Prostate gland (tissue), 2 donors: ENCODE results near the gene TBX10. TPM values are rescaled to one million over a fixed set of nuclear protein-coding genes. Genes with fewer than 3 reads are reported as not detected.

Experiments
- DNase-seq: peaks from one replicate; pipeline ENCODE4 v3.0.0-alpha.2; 2019; ENCODE audit warnings: low spot score
- H3K27ac ChIP-seq, 2 donors: fragments of 200-600 bp; sonication (generic); 2 replicates each; pipeline ENCODE4 v1.5.1; 2017 to 2019
- H3K27me3 ChIP-seq: fragments of 200-600 bp; sonication (generic); replicated peaks from 2 replicates; pipeline ENCODE4 v1.5.1; 2019; ENCODE audit not compliant: insufficient read depth
- H3K36me3 ChIP-seq, 2 donors: fragments of 200-600 bp; sonication (generic); 1 replicate in 1 of 2; 2 replicates in 1 of 2; pipeline versions ENCODE4 v1.5.1 to v1.8.1; 2017 to 2019
- H3K4me1 ChIP-seq: fragments of 200-600 bp; sonication (generic); replicated peaks from 2 replicates; pipeline ENCODE4 v1.5.1; 2019
- H3K4me3 ChIP-seq, 2 donors: fragments of 200-600 bp; sonication (generic); 2 replicates each; pipeline ENCODE4 v1.5.1; 2017 to 2019
- H3K9me3 ChIP-seq: fragments of 200-600 bp; sonication (generic); 2 replicates; pipeline ENCODE4 v1.5.1; 2017
- CTCF ChIP-seq, 4 experiments: fragments of 200-600 bp in 2 of 4; fragments of 450-650 bp in 2 of 4; sonication (generic) in 2 of 4; IDR thresholded peaks; 1 replicate in 3 of 4; 2 replicates in 1 of 4; pipeline ENCODE4 v1.5.1; 2016 to 2019; ENCODE audit warnings: antibody characterized with exemption in 4 of 4, mild to moderate bottlenecking in 2 of 4, moderate library complexity in 2 of 4
- POLR2A ChIP-seq: fragments of 450-650 bp; IDR thresholded peaks from one replicate; pipeline ENCODE4 v1.6.1; 2016; ENCODE audit warnings: antibody characterized with exemption, mild to moderate bottlenecking
- POLR2AphosphoS5 ChIP-seq: sonication (generic); formaldehyde crosslinking; IDR thresholded peaks from one replicate; pipeline ENCODE4 v1.6.1; 2017; ENCODE audit warnings: antibody characterized with exemption
- WGBS: methylation state at CpG from one replicate; pipeline ENCODE4 v1.1.5; 2018; 5-methylcytosine and 5-hydroxymethylcytosine counted together
- intact Hi-C: fragments of 100-400 bp; cut with DNase I; formaldehyde crosslinking; loops from one replicate; pipeline ENCODE4 v1.14.2; 2022
- total RNA-seq, 2 donors: library from RNA; depleted of rRNA; stranded (reverse); fragments of >200 nt; gene quantifications; one replicate each; pipeline ENCODE4 v1.1.0, GENCODE V29; 2016

TBX10 gene
- total RNA-seq, 2 donors from 2014 or later = not detected

- Histone ChIP-seq H3K27ac (no peak overlapping the region), H3K27me3 (no peaks in the 10 kb centered on the region), H3K4me1 (no peaks in the 10 kb centered on the region), H3K4me3 (no peak overlapping the region), H3K9me3 (no peaks in the 10 kb centered on the region), H3K36me3 (no peaks in the 10 kb centered on the region)
- no peak for TF ChIP-seq POLR2AphosphoS5
- no peak for TF ChIP-seq POLR2A
- TF ChIP-seq CTCF (IDR thresholded peaks at IDR 0.05) = no peak
- no peak for DNase-seq
- intact Hi-C loops = no loop called here
- WGBS = 79% methylated on average over 15 of the region's 15 CpGs
These were observed 13.6 kb upstream of the TBX10 start for GRCh38 chr11:67652965-67653845.

- Histone ChIP-seq H3K4me1 (no peaks in the 10 kb centered on the region), H3K27ac (no peak overlapping the region), H3K4me3 (no peak overlapping the region), H3K36me3 (no peaks in the 10 kb centered on the region), H3K27me3 (no peaks in the 10 kb centered on the region), H3K9me3 (no peaks in the 10 kb centered on the region)
- TF ChIP-seq CTCF (IDR thresholded peaks at IDR 0.05) = no peak
- TF ChIP-seq POLR2AphosphoS5 = no peak
- no peak for TF ChIP-seq POLR2A
- no peak for DNase-seq
- 41% methylated on average over 13 of the region's 13 CpGs for WGBS
- intact Hi-C loops = no loop called here
These were observed 12.6 kb upstream of the TBX10 start for GRCh38 chr11:67651976-67652781.

DNA sequence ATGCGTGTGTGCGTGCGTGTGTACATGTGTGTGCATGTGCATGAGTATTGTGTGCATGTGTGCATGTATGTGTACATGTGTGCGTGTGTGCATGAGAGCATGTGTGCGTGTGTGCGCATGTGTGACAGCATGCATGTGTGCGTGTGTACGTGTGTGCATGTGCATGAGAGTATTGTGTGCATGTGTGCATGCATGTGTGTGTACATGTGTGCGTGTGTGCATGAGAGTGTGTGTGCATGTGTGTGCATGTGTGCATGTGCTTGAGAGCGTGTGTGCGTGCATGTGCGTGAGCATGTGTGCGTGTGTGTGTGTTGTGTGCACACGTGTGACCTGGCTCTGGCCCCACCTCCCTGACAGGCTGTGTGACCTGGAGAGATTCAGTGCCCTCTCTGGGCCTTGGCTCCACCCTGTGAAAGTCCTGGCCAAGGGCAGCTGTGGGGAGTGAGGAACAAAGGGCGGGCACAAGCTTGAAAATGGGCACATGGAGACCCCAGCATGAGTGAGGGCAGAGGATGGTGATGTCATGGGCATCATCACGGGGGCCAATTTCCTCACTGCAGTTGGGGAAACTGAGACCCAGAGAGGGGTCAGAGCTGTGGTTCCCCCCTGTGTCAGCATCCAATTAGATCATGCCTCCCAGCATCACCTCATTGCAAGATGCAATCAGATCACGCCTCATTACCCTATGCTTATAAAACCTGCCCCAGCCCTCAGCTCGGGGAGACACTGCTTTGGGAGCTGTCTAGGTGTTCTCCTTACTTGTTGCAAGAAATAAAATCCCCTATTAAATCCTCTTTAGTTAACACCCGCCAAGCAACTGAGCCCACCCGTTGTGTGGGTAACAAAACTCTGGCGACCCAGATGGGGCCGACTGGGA lies 10.3 kb upstream of the TBX10 start:
- no peaks in the 10 kb centered on the region for H3K27me3 ChIP-seq
- no peaks in the 10 kb centered on the region for H3K9me3 ChIP-seq
- H3K4me1 ChIP-seq = no peaks in the 10 kb centered on the region
- H3K4me3 ChIP-seq = peak overlapping the region in 1 of 2 donors; percentile 13
- no peak for TF ChIP-seq POLR2AphosphoS5
- no peak for TF ChIP-seq POLR2A
- no peak for TF ChIP-seq CTCF (IDR thresholded peaks at IDR 0.05)
- no peaks in the 10 kb centered on the region for H3K36me3 ChIP-seq
- no peak for DNase-seq
- no peak overlapping the region for H3K27ac ChIP-seq
- intact Hi-C loops = no loop called here
- 78% methylated on average over 22 of the region's 22 CpGs for WGBS

GRCh38 chr11:67648796-67649613 lies 9.4 kb upstream of the TBX10 start:
- H3K4me1 ChIP-seq = no peaks in the 10 kb centered on the region
- no peak for DNase-seq

More at GRCh38 chr11:67648796-67649613, 9.4 kb upstream of the TBX10 start:
- no peaks in the 10 kb centered on the region for H3K36me3 ChIP-seq
- 79% methylated on average over 11 of the region's 12 CpGs for WGBS
- no peaks in the 10 kb centered on the region for H3K27me3 ChIP-seq
- intact Hi-C loops = no loop called here
- TF ChIP-seq CTCF (IDR thresholded peaks at IDR 0.05) = no peak
- no peak for TF ChIP-seq POLR2AphosphoS5
- TF ChIP-seq POLR2A = no peak
- H3K27ac ChIP-seq = no peak overlapping the region
- no peaks in the 10 kb centered on the region for H3K9me3 ChIP-seq
- no peak overlapping the region for H3K4me3 ChIP-seq
